Suprapubic skin (tissue), 4 donors: ENCODE measurements around the gene TOX3. TPM values are rescaled to one million over a fixed set of nuclear protein-coding genes. Genes with fewer than 3 reads are reported as not detected.

Experiments
- DNase-seq, 2 donors: peaks; one replicate each; pipeline ENCODE4 v3.0.0-alpha.2; 2019; ENCODE audit warnings: low spot score in 2 of 2
- H3K27ac ChIP-seq: fragments of 200-600 bp; sonication (generic); one replicate; pipeline ENCODE4 v1.5.1; 2019
- H3K27me3 ChIP-seq: fragments of 200-600 bp; sonication (generic); one replicate; pipeline ENCODE4 v1.5.1; 2019
- H3K36me3 ChIP-seq: fragments of 200-600 bp; sonication (generic); one replicate; pipeline ENCODE4 v1.5.1; 2019
- H3K4me1 ChIP-seq: fragments of 200-600 bp; sonication (generic); one replicate; pipeline ENCODE4 v1.5.1; 2019
- H3K4me3 ChIP-seq: fragments of 200-600 bp; sonication (generic); one replicate; pipeline ENCODE4 v1.5.1; 2019; ENCODE audit warnings: mild to moderate bottlenecking
- H3K9me3 ChIP-seq: fragments of 200-600 bp; sonication (generic); one replicate; pipeline ENCODE4 v1.5.1; 2019
- EP300 ChIP-seq: sonication (generic); formaldehyde crosslinking; IDR thresholded peaks from one replicate; pipeline ENCODE4 v1.6.1; 2017; ENCODE audit warnings: antibody characterized with exemption
- POLR2A ChIP-seq, 2 donors: fragments of 450-650 bp; IDR thresholded peaks; one replicate each; pipeline ENCODE4 v1.6.1; 2017; ENCODE audit warnings: antibody characterized with exemption in 2 of 2, mild to moderate bottlenecking in 2 of 2, moderate library complexity in 2 of 2
- POLR2AphosphoS5 ChIP-seq, 3 donors: sonication (generic); formaldehyde crosslinking; IDR thresholded peaks; one replicate each; pipeline ENCODE4 v1.6.1; 2017; ENCODE audit warnings: antibody characterized with exemption in 3 of 3
- WGBS: methylation state at CpG from one replicate; pipeline ENCODE4 v1.1.5; 2018; 5-methylcytosine and 5-hydroxymethylcytosine counted together
- total RNA-seq, 4 donors: library from RNA; depleted of rRNA; stranded (reverse); fragments of >200 nt; gene quantifications; one replicate each; pipeline ENCODE4 v1.1.0, GENCODE V29; 2016
- TF ChIP-seq, protein P1 (sequence below), 2 donors: fragments of 200-600 bp in 1 of 2; fragments of 450-650 bp in 1 of 2; sonication (generic) in 1 of 2; IDR thresholded peaks; one replicate each; pipeline ENCODE4 v1.5.1; 2016 to 2019; ENCODE audit warnings: antibody characterized with exemption in 2 of 2, mild to moderate bottlenecking in 1 of 2, moderate library complexity in 1 of 2

Gene TOX3
- total RNA-seq, 4 donors from 2014 or later = 1.6 to 4.9 (median 4.8) TPM

DNA sequence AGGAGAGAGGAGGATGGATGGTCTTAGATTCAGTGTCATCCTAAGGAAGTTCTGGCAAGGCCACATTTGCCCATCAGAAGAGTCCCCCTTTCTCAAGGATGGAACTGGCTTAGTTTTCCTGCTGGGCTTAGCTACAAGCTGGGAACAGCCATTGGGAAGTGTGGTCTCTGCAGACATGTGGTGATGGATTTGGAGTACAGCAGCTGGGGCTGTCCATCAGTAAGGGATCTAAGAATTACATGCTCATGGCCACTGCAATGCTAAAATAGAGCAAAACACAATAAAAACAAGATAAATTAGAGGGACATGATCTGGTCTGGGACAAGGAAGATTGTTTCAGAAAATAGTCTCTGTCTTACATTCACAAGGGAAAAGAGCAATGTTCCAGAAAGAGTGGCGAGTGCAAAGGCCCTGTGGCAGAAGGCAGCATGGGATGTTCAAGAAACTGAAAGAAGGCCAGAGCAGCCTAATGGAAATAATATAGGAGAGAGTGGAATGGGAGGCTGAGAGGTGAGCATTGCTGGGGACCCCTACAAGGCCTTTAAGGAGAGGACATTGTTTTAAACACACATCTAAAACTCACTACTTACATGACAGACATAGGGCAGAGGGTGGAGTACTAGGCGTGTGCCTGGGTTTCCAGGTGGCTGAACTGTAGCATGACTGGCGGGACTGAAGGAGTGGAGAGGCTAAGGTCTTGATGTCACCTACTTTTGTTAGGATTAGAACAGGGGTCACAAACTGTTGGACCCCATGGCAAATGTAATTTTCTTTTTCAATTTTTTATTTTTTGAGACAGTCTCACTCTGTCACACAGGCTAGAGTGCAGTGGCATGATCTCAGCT, 17.0 kb upstream of the TOX3 start:
- no peak for DNase-seq
- H3K9me3 ChIP-seq = no peaks in the 10 kb centered on the region
- H3K36me3 ChIP-seq = no peaks in the 10 kb centered on the region
- no peak overlapping the region for H3K4me3 ChIP-seq
- no peak overlapping the region for H3K27ac ChIP-seq
- WGBS = 90% methylated on average over 3 of the region's 3 CpGs
- no peaks in the 10 kb centered on the region for H3K4me1 ChIP-seq
- no peaks in the 10 kb centered on the region for H3K27me3 ChIP-seq
- TF ChIP-seq POLR2A (IDR thresholded peaks at IDR 0.05) (no peak), POLR2AphosphoS5 (IDR thresholded peaks at IDR 0.05) (no peak), EP300 (no peak)
- TF ChIP-seq, protein P1, sequence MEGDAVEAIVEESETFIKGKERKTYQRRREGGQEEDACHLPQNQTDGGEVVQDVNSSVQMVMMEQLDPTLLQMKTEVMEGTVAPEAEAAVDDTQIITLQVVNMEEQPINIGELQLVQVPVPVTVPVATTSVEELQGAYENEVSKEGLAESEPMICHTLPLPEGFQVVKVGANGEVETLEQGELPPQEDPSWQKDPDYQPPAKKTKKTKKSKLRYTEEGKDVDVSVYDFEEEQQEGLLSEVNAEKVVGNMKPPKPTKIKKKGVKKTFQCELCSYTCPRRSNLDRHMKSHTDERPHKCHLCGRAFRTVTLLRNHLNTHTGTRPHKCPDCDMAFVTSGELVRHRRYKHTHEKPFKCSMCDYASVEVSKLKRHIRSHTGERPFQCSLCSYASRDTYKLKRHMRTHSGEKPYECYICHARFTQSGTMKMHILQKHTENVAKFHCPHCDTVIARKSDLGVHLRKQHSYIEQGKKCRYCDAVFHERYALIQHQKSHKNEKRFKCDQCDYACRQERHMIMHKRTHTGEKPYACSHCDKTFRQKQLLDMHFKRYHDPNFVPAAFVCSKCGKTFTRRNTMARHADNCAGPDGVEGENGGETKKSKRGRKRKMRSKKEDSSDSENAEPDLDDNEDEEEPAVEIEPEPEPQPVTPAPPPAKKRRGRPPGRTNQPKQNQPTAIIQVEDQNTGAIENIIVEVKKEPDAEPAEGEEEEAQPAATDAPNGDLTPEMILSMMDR (IDR thresholded peaks at IDR 0.05) = no peak

DNA sequence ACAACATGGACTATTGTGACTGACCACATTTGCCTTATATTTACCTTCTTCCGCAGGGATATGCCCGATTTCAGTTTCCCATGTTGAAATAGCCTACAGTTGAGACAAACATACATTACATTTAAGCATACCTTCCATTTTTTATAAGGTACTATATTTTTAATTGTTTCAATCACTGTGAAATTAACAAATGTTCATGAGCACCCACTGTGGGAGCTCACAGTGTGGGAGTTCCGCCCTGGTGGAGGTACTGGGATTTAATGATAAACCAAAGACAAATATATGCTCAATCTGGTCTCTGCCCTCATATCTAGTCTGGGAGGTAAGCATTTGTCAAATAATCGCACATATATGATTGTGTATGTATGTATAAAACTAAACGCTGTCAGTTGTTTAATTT, 15.8 kb upstream of the TOX3 start:
- no peaks in the 10 kb centered on the region for H3K27me3 ChIP-seq
- H3K9me3 ChIP-seq = no peaks in the 10 kb centered on the region
- H3K4me1 ChIP-seq = no peaks in the 10 kb centered on the region
- no peaks in the 10 kb centered on the region for H3K36me3 ChIP-seq
- no peak for DNase-seq
- no peak overlapping the region for H3K27ac ChIP-seq
- no peak overlapping the region for H3K4me3 ChIP-seq
- TF ChIP-seq, protein P1 (IDR thresholded peaks at IDR 0.05) = no peak
- TF ChIP-seq POLR2AphosphoS5 (IDR thresholded peaks at IDR 0.05) (no peak), POLR2A (IDR thresholded peaks at IDR 0.05) (no peak), EP300 (no peak)
- 89% methylated on average over 5 of the region's 5 CpGs for WGBS

DNA sequence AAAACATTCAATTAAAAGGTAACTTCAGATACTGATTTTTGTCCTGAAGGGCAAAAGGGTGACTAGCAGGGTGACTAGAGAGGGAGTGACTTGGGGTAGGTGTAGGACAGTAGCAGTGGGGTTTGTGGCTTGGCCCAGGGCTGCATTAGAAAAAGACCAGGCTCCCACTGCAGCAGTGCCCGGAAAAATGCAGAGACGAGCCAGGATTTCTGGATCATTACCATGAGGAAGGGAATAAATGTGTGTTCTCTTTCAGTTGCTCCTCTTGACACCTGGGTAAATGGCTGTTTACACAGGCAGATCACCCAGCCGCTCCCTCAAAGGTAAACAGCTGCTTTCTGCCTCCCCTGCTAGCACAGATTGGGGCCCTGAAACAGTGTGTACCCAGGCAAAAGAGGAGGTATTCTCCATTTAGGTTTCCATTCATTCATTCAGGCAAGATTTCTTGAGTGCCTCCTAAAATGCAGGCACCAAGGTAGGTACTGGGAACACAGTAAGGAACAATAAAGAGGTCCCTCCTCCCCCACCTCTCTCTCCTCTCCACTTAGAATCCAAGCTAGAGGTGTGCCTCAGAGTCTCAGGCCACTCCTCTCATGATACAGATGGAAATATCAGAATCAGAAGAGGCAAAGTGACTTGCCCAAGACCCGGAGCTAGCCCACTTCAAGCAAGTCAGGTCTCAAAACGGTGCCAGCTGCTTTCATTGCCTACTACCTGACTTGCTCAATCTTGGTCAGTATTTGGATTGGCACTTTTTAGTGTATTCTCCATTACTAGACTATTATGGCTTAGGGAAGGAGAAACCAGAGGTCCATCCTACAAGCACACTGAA, 15.2 kb upstream of the TOX3 start:
- DNase-seq = no peak
- Histone ChIP-seq H3K27ac (no peak overlapping the region), H3K4me3 (no peak overlapping the region), H3K9me3 (no peaks in the 10 kb centered on the region), H3K27me3 (no peaks in the 10 kb centered on the region), H3K4me1 (no peaks in the 10 kb centered on the region), H3K36me3 (no peaks in the 10 kb centered on the region)
- WGBS = 64% methylated on average over 5 of the region's 5 CpGs
- TF ChIP-seq, protein P1 (IDR thresholded peaks at IDR 0.05) = no peak
- TF ChIP-seq EP300 = no peak
- no peak for TF ChIP-seq POLR2A (IDR thresholded peaks at IDR 0.05)
- no peak for TF ChIP-seq POLR2AphosphoS5 (IDR thresholded peaks at IDR 0.05)

DNA sequence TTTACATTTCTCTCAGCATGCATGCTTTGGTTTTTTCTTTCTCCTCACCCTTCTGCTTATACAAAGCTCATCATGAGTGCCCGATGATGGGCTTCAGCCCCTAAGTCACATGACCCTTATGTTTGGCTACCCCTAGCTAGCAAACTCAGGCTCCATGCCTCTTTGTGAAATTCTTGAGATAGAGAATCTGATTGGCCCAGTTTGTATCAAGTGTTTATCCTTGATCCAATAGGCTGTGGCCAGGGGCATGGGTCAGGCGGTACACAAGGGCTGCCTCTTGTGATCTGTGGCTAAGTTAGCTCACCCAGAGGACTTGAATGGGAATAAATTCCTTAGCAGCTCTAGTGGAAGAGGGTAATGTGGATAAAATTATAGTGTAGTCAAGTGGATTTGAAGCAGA, 11.5 kb upstream of the TOX3 start:
- no peak overlapping the region for H3K27ac ChIP-seq
- WGBS = 98% methylated on average over 2 of the region's 2 CpGs
- no peak for DNase-seq
- no peaks in the 10 kb centered on the region for H3K4me1 ChIP-seq
- no peak overlapping the region for H3K4me3 ChIP-seq
- peaks cover 3% of the 10 kb centered on the region for H3K27me3 ChIP-seq
- TF ChIP-seq EP300 (no peak), POLR2A (IDR thresholded peaks at IDR 0.05) (no peak), POLR2AphosphoS5 (IDR thresholded peaks at IDR 0.05) (no peak)
- TF ChIP-seq, protein P1 (IDR thresholded peaks at IDR 0.05) = no peak
- H3K36me3 ChIP-seq = no peaks in the 10 kb centered on the region
- H3K9me3 ChIP-seq = no peaks in the 10 kb centered on the region

DNA sequence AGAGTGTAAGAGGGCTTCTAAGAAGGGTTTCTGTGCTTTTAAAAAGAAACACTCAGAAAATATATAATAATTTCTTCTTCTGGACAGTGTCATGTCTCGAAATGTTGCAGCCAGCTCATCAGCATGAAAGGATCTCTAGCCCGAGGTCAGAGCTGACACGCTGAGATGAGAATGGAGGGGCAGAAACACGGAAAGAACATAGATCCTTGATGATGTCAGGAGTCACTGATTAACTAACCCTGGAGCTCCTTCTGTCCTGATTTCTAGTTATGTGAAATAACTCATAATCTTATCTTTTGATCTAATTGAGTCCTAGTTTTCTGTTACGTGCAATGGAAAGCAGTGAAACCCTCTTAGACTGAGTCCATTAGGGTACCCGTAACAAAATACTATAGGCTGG, 10.3 kb upstream of the TOX3 start:
- TF ChIP-seq POLR2AphosphoS5 (IDR thresholded peaks at IDR 0.05) = no peak
- TF ChIP-seq POLR2A (IDR thresholded peaks at IDR 0.05) = no peak
- H3K27ac ChIP-seq = no peak overlapping the region
- no peaks in the 10 kb centered on the region for H3K4me1 ChIP-seq
- no peaks in the 10 kb centered on the region for H3K9me3 ChIP-seq
- no peaks in the 10 kb centered on the region for H3K36me3 ChIP-seq
- WGBS = 66% methylated on average over 6 of the region's 6 CpGs
- no peak for DNase-seq
- no peak overlapping the region for H3K4me3 ChIP-seq
- peaks cover 3% of the 10 kb centered on the region for H3K27me3 ChIP-seq
